Measurements from ENCODE around the gene CHEK2. TPM values are rescaled to one million over a fixed set of nuclear protein-coding genes. Genes with fewer than 3 reads are reported as not detected.
"Not testable (repeated sequence)": the region's sequence is repeated elsewhere in the genome, so short reads cannot be mapped to it uniquely, and the experiment has no call there.

The CHEK2 gene
- total RNA-seq, 2 donors from 2014 or later = 6.6 to 8.4 TPM

DNA sequence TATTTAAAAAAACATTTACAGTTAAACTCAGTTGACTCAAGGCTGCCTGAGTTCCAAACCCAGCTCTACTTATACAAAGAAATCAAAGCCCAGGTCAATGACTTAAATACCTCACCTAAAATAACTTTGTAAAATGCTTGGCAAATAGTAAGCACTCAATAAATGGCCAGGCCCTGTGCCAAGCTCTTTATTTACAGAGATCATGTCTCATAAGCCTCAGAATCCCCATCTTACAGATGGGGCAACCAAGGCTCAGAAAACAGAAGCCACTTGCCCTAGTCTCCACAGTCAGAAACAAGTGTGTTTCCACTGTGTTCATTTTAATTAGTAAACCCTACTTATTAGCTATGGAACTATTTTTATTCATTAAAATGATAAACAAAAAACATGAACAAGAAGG is 31.5 kb downstream of the CHEK2 start:
- DNase-seq (ENCODE audit: low spot score) = no peak
- intact Hi-C loops (cut with DNase I) = no loop called here

DNA sequence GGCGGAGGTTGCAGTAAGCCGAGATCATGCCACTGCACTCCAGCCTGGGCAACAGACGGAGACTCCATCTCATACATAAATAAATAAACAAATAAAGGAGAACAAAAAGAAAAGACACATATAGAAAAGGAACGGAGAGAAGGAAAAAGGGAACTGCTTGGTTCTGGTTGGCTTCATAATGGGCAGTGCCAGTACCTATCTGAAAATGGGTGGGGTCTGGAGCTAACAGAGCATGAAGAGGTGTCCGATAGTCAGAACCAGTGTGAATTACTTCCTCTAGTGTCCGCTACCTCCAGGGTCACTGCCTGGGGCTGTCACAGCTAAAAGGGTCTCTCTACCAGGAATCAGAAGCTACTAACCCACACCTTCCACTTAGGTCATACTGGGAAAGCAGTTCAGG is 34.8 kb downstream of the CHEK2 start:
- intact Hi-C loops (cut with DNase I) = no loop called here
- DNase-seq (ENCODE audit: low spot score) = no peak

DNA sequence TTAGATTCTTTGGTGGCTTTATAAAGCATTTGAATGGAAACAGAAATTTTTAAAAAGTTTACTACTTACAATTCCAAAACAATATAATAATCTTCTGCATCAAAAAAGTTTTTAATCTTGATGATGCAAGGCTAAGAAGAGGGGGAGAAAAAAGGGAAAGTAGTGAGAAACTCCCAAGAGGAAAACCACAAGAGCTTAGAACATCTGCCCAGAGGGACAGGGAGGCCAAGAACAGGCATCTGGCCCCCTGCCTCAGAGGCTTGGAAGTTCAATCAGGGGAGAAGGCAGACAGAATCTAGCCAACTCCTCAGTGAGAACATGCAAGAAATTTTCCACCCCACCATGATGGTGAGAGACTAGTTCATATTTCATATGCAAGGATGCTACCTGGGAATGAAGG is 38.2 kb downstream of the CHEK2 start:
- intact Hi-C loops (cut with DNase I) = no loop called here

DNA sequence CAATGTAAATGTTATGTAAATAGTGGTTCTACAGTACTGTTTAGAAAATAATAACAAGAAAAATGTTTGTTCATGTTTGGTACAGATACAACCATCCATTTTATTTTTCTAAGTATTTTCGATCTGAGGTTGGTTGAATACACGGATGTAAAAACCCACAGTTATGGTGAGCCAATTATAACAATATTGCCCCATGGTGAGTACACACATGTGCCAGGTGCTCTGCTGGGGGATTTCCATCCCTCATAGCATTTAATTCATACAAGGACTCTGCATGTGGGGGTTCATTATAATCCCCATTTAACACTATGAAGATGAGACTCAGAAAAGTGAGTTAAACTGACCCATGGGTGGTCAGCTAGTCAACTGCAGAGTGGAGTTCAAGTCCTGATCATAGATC is 38.7 kb downstream of the CHEK2 start:
- no peak for DNase-seq (ENCODE audit: low spot score)
- intact Hi-C loops (cut with DNase I) = no loop called here

More for the DNA sequence above, 38.2 kb downstream of the CHEK2 start:
- no peak for DNase-seq (ENCODE audit: low spot score)

DNA sequence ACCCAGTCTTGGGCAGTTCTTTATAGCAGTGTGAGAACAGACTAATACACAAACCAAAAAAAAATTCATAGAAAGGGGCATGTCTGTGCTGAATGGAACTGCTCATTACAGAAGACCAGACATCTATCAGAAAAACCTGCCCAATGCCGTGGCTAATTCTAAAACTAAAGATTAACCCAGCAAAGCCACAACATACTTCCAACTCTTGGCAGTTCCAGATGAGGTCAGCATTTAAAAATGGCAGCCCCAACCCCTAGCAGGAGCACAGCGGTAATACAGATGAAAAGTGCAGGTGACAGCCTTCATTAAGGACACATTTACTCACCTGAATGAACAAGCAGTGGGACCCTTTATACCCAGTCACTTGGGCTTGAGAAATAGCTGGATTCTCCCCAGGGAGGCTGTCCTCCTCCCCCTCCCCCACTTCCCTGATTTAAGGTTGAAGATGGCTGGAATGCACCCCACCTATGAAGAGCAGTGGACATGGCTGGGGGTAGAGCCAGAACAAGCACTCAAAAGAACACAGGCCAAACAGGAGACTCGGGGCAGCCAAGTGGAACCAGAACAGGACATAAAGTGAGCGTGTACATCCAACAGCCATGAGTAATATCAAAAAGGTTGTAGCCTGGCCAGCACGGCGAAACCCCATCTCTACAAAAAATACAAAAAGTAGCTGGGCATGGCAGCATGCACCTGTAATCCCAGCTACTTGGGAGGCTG is 48.4 kb downstream of the CHEK2 start:
- intact Hi-C loops (cut with DNase I) = not testable (repeated sequence)

DNA sequence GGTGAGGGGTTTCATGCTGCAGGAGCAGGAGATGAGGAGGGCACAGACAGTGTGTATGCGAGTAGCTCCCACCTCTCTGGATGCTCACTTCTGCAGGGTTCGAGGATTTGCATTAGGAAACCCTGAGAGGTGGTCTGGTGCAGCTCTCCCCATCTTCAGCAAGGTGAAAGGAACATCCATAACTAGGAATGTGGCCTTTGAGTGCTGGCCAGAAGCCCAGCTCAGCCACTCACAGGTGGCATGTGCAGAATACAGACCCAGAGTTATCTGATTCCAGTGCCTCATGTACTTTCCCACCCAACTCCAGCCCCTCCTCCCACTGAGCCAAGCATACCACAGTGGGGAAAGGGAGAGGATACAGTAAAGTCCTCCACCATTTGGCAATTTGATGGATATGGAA is 51.8 kb downstream of the CHEK2 start:
- intact Hi-C loops (cut with DNase I); DNase-seq (ENCODE audit: low spot score): not testable (repeated sequence)

More for the DNA sequence above, 48.4 kb downstream of the CHEK2 start:
- DNase-seq (ENCODE audit: low spot score) = not testable (repeated sequence)

DNA sequence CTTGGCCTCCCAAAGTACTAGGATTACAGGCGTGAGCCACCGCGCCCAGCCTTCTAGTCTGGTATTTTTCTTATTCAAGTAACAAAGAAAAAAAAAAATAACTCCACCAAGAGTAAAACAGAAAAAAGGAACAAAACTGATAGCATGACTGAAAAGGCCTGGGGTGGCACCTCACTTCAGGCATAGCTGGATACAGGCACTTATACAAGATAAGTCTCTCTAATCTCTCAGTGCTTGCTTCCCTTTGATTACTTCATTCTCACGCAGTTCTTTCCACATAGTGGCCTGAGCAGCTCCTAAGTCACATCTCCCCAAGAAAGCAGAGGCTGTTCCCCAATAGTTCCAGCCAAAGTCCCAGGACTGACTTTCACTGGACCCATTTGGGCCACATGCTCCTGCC is 58.7 kb downstream of the CHEK2 start:
- intact Hi-C loops (cut with DNase I); DNase-seq (ENCODE audit: low spot score): not testable (repeated sequence)

DNA sequence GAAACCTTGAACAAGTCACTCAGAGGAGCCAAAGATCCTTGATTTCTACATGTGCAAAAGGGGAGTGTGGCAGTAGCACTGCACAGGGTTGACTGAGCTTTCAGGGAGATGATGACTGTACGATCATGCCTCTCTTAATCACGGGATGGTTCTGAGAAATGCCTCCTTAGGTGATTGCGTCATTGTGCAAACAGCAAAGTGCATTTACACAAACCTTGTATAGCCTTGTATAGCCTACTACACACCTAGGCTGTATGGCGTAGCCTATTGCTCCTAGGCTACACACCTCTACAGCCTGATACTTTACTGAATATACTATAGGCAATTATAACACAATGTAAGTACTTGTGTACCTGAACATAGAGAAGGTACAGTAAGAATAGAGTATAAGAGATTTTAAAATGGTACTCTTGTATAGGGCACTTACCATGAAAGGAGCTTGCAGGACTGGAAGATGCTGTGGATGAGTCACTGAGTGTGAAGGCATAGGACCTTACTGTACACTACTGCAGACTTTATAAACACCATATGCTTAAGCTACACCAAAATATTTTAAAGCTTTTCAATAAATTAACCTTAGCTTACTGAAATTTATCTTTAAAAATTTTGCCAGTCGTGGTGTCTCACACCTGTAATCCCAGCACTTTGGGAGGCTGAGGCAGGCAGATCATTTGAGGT is 60.7 kb downstream of the CHEK2 start:
- intact Hi-C loops (cut with DNase I); DNase-seq (ENCODE audit: low spot score): not testable (repeated sequence)

DNA sequence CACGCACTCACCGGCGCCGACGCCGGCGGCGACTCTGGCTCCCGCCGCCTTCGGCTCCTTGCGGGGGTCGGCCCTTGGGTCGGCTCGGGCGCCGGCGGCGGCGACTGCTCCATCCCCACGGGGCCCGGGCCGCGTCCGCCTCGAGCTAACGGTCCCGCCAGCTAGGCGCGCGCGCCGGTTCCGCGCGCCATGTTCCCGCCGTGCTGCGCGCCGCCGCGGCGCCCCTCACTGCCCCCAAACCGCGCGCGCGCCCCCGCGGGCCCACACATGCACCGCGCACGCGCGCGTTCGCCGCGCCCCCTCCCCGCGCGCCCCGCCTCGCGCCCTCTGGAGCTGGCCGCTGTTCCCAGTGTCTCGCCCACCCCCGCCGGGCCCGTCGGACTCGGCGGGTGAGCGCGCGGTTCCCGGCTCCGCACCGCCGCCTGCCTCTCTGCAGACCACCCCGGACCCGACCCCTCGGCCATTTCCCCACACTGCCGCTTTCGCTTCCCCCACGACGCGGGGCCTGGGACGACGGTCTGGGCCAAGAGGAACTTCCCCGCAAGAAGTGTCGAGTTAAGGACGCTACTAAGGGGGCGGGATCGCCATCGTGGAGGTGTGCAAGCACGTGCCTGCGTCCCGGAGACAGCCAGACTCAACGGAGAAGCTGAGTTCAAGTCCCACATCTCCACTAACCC is 61.9 kb downstream of the CHEK2 start, which contains the start of gene TTC28:
TSS of gene TTC28 (minus strand) at position 230 of the 677 bp plus-strand sequence. CDS start at position 113, 117 bp downstream.
- intact Hi-C loops (cut with DNase I) = not testable (repeated sequence)
- peak; percentile 95 for DNase-seq (ENCODE audit: low spot score)

DNA sequence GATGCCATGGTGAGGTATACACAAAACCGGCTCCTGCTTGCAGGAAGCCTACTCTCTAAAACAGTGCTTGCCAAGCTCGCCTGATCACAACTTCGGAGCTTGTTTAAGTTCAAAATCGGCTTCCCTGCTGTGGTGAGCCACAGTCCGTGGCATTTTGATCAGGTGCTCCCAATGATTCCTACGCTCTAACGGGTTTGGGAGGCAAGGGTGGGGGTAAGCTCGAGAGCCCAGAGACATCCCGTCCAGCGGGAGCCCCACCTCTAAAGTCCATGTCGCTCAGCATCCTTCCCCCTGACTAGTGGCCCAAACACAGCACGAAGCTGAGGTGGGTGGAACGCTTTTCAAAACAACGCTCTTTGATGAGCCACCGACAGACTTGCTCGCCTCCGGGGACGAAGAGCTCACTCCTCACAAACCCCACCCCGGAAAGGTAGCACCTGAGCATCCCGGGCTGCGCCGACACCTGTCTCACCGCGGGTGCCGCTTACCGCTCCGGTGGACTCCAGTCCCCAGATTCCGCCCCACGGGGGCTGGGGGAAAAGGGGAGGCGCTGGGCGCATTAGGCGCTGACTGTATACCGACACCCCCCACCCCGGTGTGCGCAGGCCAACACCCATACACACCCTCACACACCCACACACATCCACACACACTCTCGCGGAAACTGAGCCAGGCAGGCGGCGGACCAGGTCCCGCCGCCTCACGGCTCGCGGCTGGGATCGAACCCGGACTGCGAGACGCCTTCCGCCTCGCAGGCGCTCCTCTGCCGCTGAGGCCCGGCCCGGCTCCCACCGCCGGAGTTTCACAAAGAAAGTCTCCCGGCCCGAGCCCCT is 62.6 kb downstream of the CHEK2 start:
- DNase-seq (ENCODE audit: low spot score) = peak; percentile 83
- intact Hi-C loops (cut with DNase I) = not testable (repeated sequence)

DNA sequence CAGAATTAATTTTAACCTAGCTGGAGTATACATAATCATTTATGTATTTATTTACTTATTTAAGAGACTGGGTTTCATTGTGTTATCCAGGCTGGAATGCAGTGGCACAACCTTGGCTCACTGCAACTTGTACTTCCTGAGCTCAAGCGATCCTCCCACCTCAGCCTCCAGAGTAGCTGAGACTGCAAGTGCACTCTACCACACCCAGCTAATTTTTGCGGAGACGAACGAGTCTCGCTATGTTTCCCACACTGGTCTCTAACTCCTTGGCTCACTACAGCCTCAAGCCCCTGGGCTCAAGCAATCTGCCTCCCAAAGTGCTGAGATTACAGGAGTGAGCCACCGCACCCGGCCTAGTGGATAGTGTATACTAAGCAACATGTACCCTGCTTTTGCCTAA is 63.5 kb downstream of the CHEK2 start:
- intact Hi-C loops (cut with DNase I); DNase-seq (ENCODE audit: low spot score): not testable (repeated sequence)

DNA sequence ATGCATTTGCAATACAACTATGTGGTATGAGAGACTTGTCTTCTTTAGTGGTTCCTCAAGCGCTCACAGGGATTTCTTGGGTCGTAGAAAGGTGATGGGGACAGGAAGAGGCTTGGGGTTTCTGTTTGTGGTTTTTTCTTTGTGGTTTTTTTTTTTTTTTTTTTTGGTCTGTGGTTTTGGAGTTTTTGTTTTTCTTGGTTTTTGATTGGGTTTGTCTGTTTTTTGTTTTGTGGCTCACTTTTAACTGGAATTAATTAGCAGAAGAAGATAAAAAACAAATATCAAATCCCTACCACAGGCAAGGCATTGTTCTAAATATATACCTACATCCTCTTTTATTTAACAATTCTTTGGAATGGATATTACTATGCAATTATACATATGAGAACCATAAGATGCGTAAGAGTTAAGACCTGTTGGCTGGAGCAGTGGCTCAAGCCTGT is 67.5 kb downstream of the CHEK2 start:
- DNase-seq (ENCODE audit: low spot score) = no peak
- intact Hi-C loops (cut with DNase I) = no loop called here

DNA sequence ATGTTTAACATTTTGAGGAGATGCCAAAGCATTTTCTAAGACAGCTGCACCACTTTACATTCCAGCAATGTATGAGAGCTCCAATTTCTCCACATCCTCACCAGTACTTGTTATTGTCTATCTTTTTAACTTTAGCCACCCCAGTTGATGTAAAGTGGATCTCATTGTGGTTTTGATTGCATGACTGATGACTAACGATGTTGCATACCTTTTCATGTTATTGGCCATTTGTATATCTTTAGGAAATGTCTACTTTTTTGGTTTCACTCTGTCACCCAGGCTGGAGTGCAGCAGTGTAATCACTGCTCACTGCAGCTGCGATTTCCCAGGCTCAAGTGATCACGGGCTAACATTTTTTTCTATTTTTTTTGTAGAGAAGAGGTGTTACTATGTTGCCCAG is 70.9 kb downstream of the CHEK2 start:
- DNase-seq (ENCODE audit: low spot score) = no peak
- intact Hi-C loops (cut with DNase I) = no loop called here

DNA sequence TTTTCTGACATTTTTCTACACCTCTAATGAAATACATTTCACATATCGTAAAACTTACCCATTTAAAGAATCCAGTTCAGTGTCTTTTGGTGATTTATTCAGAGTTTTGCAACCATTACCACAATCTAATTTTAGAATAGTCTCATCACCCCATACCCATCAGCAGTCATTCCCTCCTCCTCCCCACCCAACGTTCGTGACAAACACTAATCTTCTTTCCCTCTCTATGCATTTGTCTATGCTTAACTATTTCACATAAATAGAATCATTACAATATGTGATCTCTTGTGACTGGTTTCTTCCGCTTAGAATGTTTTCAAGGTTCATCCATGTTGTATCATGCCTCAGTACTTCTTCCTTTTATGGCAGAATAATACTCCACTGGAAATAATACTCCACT is 71.5 kb downstream of the CHEK2 start:
- no peak for DNase-seq (ENCODE audit: low spot score)
- intact Hi-C loops (cut with DNase I) = no loop called here

DNA sequence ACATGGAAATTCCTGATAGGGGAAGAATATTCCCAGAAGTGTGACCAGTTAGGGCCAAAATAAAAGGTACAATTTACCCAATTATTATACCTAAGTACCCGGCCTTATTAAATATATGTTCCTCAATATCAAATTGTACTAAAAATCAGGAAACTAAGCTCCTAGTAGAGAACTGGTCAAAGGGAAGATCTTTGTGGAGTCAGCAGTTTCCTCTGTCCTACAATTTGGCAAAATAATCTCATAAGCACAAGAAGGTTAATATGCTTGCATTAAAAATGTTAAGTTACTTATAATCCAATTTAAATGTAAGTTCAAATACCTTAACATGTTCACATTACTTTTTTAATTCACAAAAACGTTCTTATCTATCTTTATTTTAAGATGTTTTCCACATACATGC is 72.2 kb downstream of the CHEK2 start:
- intact Hi-C loops (cut with DNase I) = loop anchor here in 1 of 2 donors (5.0 kb wide), 1 partner anchor 68 kb away; no protein-coding TSS in a partner anchor

DNA sequence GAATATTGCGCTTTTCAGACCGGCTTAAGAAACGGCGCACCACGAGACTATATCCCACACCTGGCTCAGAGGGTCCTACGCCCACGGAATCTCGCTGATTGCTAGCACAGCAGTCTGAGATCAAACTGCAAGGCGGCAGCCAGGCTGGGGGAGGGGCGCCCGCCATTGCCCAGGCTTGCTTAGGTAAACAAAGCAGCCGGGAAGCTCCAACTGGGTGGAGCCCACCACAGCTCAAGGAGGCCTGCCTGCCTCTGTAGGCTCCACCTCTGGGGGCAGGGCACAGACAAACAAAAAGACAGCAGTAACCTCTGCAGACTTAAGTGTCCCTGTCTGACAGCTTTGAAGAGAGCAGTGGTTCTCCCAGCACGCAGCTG is 78.1 kb downstream of the CHEK2 start:
- DNase-seq (ENCODE audit: low spot score); intact Hi-C loops (cut with DNase I): not testable (repeated sequence)

More for the DNA sequence above, 72.2 kb downstream of the CHEK2 start:
- no peak for DNase-seq (ENCODE audit: low spot score)

DNA sequence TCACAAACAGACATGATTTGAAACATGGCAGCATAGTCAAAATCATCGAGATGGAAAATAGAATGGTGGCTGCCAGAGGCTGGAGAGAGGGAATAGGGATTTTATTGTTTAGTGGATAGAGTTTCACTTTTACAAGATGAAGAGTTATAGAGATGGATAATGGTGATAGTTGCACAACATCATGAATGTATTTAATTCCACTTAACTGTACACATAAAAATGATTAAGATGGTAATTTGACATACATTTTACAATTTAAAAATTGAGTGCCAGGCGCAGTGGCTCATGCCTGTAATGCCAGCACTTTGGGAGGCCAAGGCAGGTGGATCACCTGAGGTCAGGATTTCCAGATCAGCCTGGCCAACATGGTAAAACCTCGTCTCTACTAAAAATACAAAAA is 83.2 kb downstream of the CHEK2 start:
- intact Hi-C loops (cut with DNase I) = no loop called here
- DNase-seq (ENCODE audit: low spot score) = no peak

DNA sequence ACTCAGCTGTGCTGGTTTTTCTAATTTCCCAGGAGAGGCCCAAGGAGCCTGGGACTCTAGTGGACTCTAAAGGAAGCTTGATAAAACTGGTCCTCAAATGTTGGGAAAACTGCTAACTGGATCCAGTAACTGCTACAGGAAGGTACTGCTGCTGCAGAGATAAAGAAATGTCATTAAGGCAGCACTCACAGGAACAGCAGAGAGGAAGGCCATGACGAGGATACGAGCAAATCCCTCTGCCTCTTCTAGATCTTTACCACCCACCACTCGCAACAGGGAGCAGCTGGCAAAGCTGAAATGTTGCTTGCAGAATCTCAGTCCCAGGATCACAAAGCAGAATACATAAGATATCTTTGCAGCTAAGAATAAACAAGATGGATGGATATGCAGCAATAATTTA is 85.4 kb downstream of the CHEK2 start:
- intact Hi-C loops (cut with DNase I) = no loop called here
- DNase-seq (ENCODE audit: low spot score) = no peak

DNA sequence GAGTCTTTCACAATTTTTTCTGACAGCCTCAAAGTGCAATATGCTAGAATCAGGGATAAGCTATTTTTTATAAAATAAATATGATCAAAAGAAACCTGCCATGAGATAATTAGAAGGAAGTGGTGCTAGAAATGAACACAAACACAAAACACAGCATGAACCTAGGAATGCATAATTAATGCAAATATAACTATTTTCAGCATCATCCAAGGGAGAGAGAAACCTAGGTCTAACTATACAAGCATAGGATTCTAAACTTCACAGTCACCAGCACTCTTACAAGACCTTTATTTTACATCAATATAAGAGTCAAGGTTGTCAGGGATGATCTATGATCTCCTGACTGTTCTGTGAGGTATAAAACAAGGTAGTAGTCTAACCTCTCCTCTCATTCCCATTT is 91.2 kb downstream of the CHEK2 start:
- intact Hi-C loops (cut with DNase I) = no loop called here
- no peak for DNase-seq (ENCODE audit: low spot score)
